Measurements from ENCODE around the gene GALNT17. TPM values are rescaled to one million over a fixed set of nuclear protein-coding genes. Genes with fewer than 3 reads are reported as not detected.
"Not testable (repeated sequence)": the region's sequence is repeated elsewhere in the genome, so short reads cannot be mapped to it uniquely, and the experiment has no call there.

The GALNT17 gene
- total RNA-seq, 1 donor from 2014 or later, result 95.3 TPM

DNA sequence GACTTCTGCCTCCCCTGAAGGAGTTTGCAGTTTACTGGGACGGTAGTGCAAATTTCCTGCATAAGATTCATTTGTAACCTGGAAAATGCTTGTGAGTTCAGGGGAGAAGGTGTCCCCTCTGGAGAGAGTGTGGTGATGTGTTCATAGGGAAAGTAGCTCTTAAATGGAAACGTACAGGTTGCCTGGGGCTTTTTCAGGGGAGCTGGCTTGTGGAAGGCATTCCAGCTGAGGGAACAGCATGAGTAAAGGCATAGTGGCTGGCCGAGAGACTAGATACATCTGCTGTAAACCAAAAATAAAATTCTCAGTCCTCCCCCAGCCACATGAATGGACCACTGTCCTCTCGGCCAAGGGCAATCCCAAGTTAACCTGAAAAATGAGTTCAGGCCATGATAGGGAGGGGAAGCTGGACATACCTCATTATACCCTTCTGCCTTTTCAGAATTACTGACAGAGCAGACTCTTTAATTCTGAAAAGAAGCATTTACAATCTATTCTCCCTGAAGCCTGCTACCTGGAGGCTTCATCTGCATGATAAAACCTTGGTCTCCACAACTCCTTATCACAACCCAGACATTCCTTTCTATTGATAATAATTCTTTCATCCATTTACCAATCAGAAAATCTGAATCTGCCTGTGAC is 123.7 kb downstream of the GALNT17 start:
- DNase-seq, result no peak
- no peak overlapping the region for H3K27ac ChIP-seq (replicated peaks)
- peaks cover 9% of the 10 kb centered on the region for H3K4me1 ChIP-seq
- no peaks in the 10 kb centered on the region for H3K9me3 ChIP-seq (replicated peaks)
- TF ChIP-seq, protein P1, sequence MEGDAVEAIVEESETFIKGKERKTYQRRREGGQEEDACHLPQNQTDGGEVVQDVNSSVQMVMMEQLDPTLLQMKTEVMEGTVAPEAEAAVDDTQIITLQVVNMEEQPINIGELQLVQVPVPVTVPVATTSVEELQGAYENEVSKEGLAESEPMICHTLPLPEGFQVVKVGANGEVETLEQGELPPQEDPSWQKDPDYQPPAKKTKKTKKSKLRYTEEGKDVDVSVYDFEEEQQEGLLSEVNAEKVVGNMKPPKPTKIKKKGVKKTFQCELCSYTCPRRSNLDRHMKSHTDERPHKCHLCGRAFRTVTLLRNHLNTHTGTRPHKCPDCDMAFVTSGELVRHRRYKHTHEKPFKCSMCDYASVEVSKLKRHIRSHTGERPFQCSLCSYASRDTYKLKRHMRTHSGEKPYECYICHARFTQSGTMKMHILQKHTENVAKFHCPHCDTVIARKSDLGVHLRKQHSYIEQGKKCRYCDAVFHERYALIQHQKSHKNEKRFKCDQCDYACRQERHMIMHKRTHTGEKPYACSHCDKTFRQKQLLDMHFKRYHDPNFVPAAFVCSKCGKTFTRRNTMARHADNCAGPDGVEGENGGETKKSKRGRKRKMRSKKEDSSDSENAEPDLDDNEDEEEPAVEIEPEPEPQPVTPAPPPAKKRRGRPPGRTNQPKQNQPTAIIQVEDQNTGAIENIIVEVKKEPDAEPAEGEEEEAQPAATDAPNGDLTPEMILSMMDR (IDR thresholded peaks at IDR 0.05; ENCODE audit: borderline replicate concordance), result no peak
- H3K27me3 ChIP-seq (ENCODE audit: low read depth), result no peaks in the 10 kb centered on the region
- no peak overlapping the region for H3K4me3 ChIP-seq
- no peaks in the 10 kb centered on the region for H3K36me3 ChIP-seq
- intact Hi-C loops (cut with micrococcal nuclease), result no loop called here

DNA sequence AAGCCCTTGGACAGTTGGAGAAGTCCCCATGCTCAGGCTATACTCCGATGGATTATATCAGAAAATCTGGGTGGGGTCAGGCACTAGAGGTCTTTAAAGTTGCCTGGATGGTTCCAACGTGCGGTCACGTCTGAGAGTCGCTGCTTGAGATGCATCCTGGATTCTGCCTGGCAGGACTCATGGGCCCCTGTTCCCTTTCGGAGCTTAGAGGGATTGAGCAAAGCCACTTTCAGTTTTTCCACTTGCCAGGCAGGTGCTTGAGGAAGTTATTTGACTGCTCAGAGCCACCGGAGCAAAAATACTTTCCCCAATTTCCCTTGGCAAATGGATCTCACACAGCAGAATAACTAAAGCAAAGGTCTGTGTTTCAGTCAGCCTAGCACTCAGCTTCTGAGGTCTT is 129.1 kb downstream of the GALNT17 start:
- TF ChIP-seq, protein P1 (IDR thresholded peaks at IDR 0.05; ENCODE audit: borderline replicate concordance), result no peak
- Histone ChIP-seq H3K4me1 (peaks cover 37% of the 10 kb centered on the region), H3K4me3 (no peak overlapping the region), H3K9me3 (replicated peaks) (peaks cover 10% of the 10 kb centered on the region), H3K27ac (replicated peaks) (peak overlapping the region; percentile 8), H3K27me3 (ENCODE audit: low read depth) (no peaks in the 10 kb centered on the region), H3K36me3 (no peaks in the 10 kb centered on the region)
- intact Hi-C loops (cut with micrococcal nuclease), result no loop called here
- DNase-seq, result no peak

DNA sequence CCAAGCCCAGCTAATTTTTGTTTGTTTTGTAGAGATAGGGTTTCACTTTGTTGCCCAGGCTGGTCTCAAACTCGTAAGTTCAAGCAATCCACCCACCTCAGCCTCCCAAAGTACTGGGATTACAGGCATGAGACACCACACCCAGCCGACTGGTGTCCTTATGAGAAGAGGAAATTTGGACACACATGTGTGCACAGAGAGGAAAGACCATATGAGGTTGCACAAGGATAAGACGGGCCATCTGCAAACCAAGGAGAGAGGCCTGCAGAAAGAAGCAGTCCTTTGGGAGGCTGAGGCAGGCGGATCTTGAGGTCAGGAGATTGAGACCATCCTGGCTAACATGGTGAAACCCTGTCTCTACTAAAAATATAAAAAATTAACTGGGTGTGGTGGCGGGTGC is 130.9 kb downstream of the GALNT17 start:
- Histone ChIP-seq H3K9me3 (replicated peaks) (peaks cover 15% of the 10 kb centered on the region), H3K4me1 (peaks cover 41% of the 10 kb centered on the region), H3K27ac (replicated peaks) (peak overlapping the region; percentile 68)
- H3K27me3 ChIP-seq (ENCODE audit: low read depth); H3K4me3 ChIP-seq; DNase-seq; H3K36me3 ChIP-seq; intact Hi-C loops (cut with micrococcal nuclease): not testable (repeated sequence)

DNA sequence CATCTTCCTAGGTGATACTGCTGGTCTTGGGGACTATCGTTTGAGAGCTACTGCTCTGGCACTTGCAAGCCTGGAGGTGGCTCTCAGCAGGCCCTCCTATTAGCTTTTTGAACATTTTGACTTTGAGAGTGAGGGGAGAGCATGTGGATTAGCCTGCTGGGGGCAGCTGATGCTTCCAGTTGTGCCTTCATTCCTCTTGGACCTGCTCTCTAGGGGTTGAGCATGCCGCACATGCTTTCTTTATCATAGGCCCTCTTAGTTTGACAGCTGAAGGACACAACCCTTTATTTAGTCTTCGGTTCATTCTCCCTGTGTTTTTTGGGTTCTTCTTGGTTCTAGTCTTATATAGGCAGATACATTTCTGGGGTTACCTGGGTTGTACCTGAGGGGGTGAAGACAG is 132.1 kb downstream of the GALNT17 start:
- TF ChIP-seq, protein P1 (IDR thresholded peaks at IDR 0.05; ENCODE audit: borderline replicate concordance), result no peak
- peak; percentile 18 for DNase-seq
- H3K27ac ChIP-seq (replicated peaks), result peak overlapping the region; percentile 68
- no peaks in the 10 kb centered on the region for H3K27me3 ChIP-seq (ENCODE audit: low read depth)
- intact Hi-C loops (cut with micrococcal nuclease), result no loop called here
- H3K36me3 ChIP-seq, result no peaks in the 10 kb centered on the region
- H3K4me3 ChIP-seq, result no peak overlapping the region
- peaks cover 15% of the 10 kb centered on the region for H3K9me3 ChIP-seq (replicated peaks)
- H3K4me1 ChIP-seq, result peaks cover 41% of the 10 kb centered on the region

DNA sequence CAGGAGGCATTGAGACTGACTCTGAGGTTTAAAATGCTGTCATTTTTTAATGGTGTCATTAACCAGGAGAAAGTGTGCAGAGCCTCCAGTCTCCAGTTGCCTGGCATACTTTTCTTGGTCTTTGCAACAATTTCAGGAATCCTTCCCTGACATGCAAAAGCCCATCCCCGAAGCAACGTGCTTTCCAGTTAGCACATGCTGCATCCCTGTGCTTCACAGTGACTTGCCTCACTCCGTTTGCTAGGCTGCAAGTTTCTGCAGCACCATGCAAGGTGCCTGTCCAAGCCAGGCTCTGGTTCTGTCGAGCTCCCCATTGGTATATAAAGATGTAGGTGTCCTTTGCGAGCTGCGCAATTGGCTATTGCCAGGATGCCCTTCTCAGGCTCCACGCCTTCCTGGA is 135.0 kb downstream of the GALNT17 start:
- Histone ChIP-seq H3K36me3 (no peaks in the 10 kb centered on the region), H3K27me3 (ENCODE audit: low read depth) (no peaks in the 10 kb centered on the region), H3K4me1 (peaks cover 40% of the 10 kb centered on the region), H3K27ac (replicated peaks) (no peak overlapping the region), H3K4me3 (no peak overlapping the region), H3K9me3 (replicated peaks) (peaks cover 16% of the 10 kb centered on the region)
- intact Hi-C loops (cut with micrococcal nuclease), result no loop called here
- no peak for DNase-seq
- TF ChIP-seq, protein P1 (IDR thresholded peaks at IDR 0.05; ENCODE audit: borderline replicate concordance), result no peak

DNA sequence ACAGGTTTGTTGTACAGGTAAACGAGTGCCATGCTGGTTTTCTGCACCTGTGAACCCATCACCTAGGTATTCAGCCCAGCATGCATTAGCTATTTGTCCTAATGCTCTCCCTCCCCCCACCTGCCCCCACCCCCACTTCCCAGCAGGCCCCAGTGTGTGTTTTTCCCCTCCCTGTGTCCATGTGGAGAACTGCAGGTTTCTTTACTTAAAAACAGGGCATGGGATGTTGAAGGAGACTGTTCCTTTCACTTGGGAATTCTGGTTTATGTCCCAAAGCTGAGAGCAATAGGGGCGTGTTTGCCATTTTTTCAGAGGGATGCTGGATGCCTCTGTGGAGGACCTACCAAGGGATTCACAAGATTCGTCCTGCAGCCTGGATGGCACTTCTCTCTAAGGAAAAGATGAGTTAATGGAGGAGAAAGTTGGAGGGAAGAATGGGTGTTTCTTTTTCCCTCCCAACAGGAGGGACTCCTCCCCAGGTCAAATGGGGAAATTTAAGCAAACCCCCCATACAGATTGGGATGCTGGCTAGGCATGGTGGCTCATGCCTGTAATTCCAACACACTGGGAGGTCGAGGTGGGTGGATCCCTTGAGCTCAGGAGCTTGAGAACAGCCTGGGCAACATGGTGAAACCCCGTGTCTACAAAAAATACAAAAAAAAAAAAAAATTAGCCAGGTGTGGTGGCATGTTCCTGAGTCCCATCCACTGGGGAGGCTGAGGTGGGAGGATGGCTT is 136.0 kb downstream of the GALNT17 start:
- no peak overlapping the region for H3K27ac ChIP-seq (replicated peaks)
- H3K9me3 ChIP-seq (replicated peaks), result peaks cover 23% of the 10 kb centered on the region
- no peaks in the 10 kb centered on the region for H3K36me3 ChIP-seq
- H3K27me3 ChIP-seq (ENCODE audit: low read depth), result no peaks in the 10 kb centered on the region
- H3K4me3 ChIP-seq, result no peak overlapping the region
- intact Hi-C loops (cut with micrococcal nuclease), result no loop called here
- peaks cover 43% of the 10 kb centered on the region for H3K4me1 ChIP-seq
- TF ChIP-seq, protein P1 (IDR thresholded peaks at IDR 0.05; ENCODE audit: borderline replicate concordance), result no peak
- DNase-seq, result no peak
